GM12874 (cell line): ENCODE results near the gene SEMA3F.

Experiments used
- TF ChIP-seq, protein P1 (sequence below): IDR thresholded peaks from 2 replicates; pipeline ENCODE4 v1.5.1; 2011; ENCODE audit warnings: low read depth, mild to moderate bottlenecking, control low read depth, low read length, moderate library complexity; ENCODE audit not compliant: insufficient read depth

SEMA3F gene

DNA sequence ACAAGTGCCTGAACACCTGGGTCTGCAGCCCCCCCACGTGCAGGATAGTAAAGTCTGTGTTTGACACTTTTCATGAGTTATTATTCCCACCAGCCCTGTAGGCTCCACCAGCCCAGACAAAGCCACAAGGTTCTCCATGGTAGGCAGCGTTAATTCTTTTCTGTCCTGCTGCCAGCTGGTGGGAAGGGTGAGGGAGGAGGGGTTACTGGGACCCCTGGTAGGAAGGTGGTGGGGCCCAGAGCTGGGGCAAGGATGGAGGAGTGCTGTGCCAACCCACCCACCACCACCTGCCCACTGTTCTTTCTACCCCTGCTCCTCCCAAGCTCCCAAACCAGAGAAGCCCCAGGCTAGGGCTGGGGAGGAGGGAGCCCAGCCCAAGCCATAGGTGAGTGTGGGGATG is 20.8 kb upstream of the SEMA3F start:
- TF ChIP-seq, protein P1, sequence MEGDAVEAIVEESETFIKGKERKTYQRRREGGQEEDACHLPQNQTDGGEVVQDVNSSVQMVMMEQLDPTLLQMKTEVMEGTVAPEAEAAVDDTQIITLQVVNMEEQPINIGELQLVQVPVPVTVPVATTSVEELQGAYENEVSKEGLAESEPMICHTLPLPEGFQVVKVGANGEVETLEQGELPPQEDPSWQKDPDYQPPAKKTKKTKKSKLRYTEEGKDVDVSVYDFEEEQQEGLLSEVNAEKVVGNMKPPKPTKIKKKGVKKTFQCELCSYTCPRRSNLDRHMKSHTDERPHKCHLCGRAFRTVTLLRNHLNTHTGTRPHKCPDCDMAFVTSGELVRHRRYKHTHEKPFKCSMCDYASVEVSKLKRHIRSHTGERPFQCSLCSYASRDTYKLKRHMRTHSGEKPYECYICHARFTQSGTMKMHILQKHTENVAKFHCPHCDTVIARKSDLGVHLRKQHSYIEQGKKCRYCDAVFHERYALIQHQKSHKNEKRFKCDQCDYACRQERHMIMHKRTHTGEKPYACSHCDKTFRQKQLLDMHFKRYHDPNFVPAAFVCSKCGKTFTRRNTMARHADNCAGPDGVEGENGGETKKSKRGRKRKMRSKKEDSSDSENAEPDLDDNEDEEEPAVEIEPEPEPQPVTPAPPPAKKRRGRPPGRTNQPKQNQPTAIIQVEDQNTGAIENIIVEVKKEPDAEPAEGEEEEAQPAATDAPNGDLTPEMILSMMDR: no peak

DNA sequence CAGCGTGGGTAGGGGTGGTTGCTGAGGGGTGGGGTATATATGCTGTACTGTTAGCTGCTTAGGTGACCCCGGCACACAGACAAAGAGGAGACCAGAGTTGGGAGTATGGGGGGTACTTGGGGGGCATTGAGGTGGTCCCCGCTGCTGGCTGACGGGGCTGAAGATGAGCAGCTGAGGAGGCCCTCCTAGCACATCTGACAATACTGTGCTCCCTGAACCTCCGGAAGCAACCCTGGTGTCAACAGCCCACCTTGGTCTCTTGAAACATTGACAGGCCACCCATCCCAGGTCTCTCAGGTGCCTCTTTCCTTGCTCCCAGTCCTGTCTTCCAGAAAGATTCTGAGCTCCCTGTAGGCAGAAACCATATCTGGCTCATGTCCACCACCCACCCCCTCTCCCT is 19.2 kb upstream of the SEMA3F start:
- TF ChIP-seq, protein P1: no peak

DNA sequence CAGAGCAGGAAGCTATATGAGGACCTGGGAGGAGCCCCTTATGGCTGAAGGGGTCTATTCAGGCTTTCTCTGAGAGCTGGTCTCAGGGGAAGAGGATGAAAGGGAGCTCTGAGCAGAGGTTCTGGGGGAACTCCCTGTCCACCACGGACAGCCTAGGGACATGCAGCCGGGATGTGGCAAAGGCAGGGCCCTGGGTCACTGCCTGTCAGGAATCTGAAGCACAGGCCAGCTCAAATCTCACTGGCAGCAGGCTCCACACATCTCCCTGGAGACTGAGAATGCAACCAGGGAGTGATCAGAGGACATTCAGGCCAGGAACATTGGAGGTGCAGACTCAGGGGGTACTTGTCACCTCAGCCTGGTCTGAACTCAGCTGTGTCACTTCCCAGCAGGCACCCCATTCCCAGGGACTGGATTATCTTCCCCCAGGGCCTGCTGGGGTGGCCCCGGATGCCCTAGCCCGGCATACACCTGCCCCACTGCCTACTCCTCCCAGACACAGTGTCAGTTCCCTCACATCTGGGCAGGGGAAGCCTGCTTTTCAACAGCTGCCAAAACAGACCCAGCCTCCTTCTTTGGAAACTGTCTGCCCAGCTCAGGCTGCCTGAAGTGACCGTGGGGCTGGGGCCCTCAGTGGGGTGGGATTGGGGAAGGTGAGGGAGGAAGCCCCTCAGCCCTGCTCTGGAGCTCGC is 18.3 kb upstream of the SEMA3F start:
- TF ChIP-seq, protein P1: no peak

DNA sequence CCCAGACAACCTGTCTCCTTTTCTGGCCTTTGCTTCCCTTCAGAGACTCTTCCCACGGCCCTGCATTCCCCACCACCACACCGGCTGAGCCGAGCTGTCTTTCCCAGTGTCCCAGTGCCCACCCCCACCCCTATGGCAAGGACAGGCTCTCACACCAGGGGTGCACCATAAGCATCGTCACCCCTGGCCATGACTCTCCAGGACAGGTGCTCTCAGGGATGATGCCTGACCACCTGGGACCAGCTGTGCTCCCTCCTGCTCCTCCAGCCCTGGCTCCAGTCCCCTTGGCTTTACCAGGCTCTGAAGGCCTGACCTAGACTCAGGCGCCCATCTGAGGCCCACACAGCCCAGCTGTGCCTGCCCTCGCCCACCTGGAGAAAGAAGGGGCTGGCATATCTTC is 17.6 kb upstream of the SEMA3F start:
- TF ChIP-seq, protein P1: no peak

DNA sequence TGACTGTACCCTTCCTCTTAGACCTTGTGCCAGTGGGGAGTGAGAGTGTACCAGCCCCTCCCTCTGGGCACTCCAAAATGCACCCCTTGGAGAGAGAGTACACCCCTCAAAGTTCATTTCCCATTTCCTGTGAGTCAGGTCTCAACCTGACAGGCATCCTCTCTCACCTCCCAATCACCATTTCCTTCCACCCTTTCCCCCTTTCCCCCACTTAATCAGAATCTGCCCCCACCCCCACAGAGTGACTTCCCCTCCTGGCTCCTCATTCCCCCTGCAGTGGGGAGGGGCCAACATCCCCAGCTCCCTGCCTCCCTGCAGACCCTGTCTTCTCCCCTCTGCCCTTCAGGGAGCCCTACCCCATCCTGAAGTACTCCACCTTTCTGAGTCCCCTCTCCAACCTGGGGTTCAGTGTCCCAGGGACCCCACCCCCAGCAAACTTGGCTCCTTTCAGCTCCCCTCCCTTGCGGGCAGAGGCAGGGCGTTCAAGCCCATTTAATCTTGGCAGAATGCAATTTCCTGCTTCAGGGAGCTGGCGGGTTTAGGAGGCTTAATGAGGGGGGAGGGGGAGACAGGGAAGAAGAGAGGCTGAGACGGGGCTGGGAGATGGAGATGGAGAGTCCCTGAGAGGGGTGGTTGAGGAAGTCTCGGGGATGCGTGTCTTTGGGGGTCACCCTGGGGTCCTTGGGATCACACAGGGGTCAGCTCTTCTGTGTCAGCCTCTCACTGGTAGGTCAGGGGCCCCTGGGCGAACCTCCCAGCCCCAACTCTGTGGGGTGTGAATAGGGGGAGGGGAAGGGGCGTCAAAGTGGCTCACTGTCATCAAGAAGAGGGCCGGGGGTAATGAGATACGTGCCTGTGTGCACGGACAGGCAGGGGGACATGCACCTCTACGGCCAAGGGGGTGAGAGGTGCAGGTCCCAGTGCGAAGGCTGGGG is 16.6 kb upstream of the SEMA3F start:
- TF ChIP-seq, protein P1: no peak

DNA sequence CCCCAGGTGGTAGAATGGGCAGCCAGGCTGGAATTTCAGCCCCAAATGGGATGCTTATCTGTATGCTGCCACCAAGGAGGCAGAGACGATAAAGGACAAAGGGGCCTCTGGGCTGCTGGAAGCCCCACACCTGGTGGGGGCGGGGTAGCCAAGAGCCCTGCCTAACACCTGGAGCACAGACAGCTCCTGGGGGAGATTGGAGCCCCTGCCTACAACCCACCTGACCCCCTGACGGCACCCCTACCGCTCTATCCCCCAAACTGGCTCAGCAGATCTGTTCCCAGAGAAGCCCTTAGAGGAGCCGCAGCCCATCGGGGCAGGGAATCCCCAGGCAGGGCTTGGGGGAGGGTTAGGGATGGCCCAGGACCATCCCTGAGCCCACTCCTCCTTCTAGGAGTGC is 15.8 kb upstream of the SEMA3F start:
- TF ChIP-seq, protein P1: no peak

DNA sequence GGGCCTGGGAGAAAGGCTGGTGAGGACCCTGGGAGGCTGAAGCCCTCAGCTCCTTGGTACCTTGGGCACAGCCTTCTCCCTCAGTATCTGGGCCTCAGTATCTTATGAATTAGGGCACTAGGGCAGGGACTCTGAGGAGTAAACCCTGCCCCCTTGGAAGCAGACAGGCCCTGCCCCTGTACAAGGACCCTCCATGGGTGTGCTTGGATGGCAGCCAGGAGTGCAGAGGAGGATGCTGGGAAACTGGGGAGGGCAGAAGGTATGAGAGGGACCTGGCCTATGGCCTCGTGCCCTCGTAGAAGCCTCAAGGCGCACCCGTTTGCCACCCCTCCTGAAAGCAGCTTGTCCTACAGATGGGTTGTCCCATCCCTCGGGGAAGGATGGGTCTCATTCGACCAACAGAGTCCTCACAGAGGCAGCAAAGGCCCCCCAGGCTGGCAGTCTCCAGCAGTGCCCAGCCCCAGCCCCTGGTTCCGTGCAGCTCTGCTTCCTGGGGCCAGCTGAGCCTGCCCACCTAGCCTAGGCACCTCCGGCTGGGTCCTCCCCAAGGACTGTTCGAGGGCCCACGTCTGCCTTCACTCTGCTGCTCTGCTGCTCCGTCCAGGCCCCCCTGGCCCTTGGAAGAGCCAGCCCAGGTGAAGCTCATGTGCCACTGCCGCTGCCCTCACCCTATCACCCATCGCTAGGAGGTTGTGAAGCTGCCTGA is 15.3 kb upstream of the SEMA3F start:
- TF ChIP-seq, protein P1: no peak
